Measurements from ENCODE around the gene TICAM1.

The TICAM1 gene

GRCh38 chr19:4773047-4773640 lies 58.4 kb downstream of the TICAM1 start:
- no peaks in the 10 kb centered on the region for H3K27me3 ChIP-seq (ENCODE audit: control insufficient read depth, insufficient read depth, low read length)
- H3K4me1 ChIP-seq (ENCODE audit: control insufficient read depth, insufficient read depth, low read length): no peaks in the 10 kb centered on the region
- no peaks in the 10 kb centered on the region for H3K36me3 ChIP-seq (ENCODE audit: control insufficient read depth, insufficient read depth, low read length)
- no peaks in the 10 kb centered on the region for H3K9me3 ChIP-seq (ENCODE audit: control insufficient read depth, low read length)
- no peak overlapping the region for H3K9ac ChIP-seq (ENCODE audit: low read length)
- H3K4me3 ChIP-seq (ENCODE audit: low read length): no peak overlapping the region

GRCh38 chr19:4772566-4772965 lies 58.9 kb downstream of the TICAM1 start:
- no peaks in the 10 kb centered on the region for H3K27me3 ChIP-seq (ENCODE audit: control insufficient read depth, insufficient read depth, low read length)
- no peaks in the 10 kb centered on the region for H3K9me3 ChIP-seq (ENCODE audit: control insufficient read depth, low read length)
- no peaks in the 10 kb centered on the region for H3K4me1 ChIP-seq (ENCODE audit: control insufficient read depth, insufficient read depth, low read length)
- H3K9ac ChIP-seq (ENCODE audit: low read length): no peak overlapping the region
- no peaks in the 10 kb centered on the region for H3K36me3 ChIP-seq (ENCODE audit: control insufficient read depth, insufficient read depth, low read length)
- H3K4me3 ChIP-seq (ENCODE audit: low read length): no peak overlapping the region

- Histone ChIP-seq H3K4me3 (ENCODE audit: low read length) (no peak overlapping the region), H3K9me3 (ENCODE audit: control insufficient read depth, low read length) (no peaks in the 10 kb centered on the region), H3K4me1 (ENCODE audit: control insufficient read depth, insufficient read depth, low read length) (no peaks in the 10 kb centered on the region), H3K36me3 (ENCODE audit: control insufficient read depth, insufficient read depth, low read length) (no peaks in the 10 kb centered on the region), H3K27me3 (ENCODE audit: control insufficient read depth, insufficient read depth, low read length) (no peaks in the 10 kb centered on the region), H3K9ac (ENCODE audit: low read length) (peak overlapping the region; percentile 34)
Measured at GRCh38 chr19:4768934-4769777, 62.4 kb downstream of the TICAM1 start.
